KOPT-K1 (cell line): ENCODE data around the gene CLTCL1.
A peak's percentile ranks its signal among the peaks of the same experiment; 100 is the strongest.
"Not testable (repeated sequence)": the region's sequence is repeated elsewhere in the genome, so short reads cannot be mapped to it uniquely, and the experiment has no call there.

Experiments
- H3K27ac ChIP-seq: fragments of 200-600 bp; sonication (generic); 2 replicates; pipeline ENCODE4 v1.5.1; 2016; ENCODE audit warnings: antibody characterized with exemption, mild to moderate bottlenecking, low read depth, low read length; ENCODE audit not compliant: poor library complexity, severe bottlenecking
- H3K36me3 ChIP-seq: fragments of 200-600 bp; sonication (generic); 2 replicates; pipeline ENCODE4 v1.5.1; 2017; ENCODE audit warnings: antibody characterized with exemption, mild to moderate bottlenecking, low read length, moderate library complexity; ENCODE audit not compliant: insufficient read depth
- H3K9me3 ChIP-seq: fragments of 200-600 bp; sonication (generic); 2 replicates; pipeline ENCODE4 v1.5.1; 2017; ENCODE audit warnings: antibody characterized with exemption, low read length, mild to moderate bottlenecking; ENCODE audit not compliant: insufficient read depth, poor library complexity, severe bottlenecking

The CLTCL1 gene

DNA sequence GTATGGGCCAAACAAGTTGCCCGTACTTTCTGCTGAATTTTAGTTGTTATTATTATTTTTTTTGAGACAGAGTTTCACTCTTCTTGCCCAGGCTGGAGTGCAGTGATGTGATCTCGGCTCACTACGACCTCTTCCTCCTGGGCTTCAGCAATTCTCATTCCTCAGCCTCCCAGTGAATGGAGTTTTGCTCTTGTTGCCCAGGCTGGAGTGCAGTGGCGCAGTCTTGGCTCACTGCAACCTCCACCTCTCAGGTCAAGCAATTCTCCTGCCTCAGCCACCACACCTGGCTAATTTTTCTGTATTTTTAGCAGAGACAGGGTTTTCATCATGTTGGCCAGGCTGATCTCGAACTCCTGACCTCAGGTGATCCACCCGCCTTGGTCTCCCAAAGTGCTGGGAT is 15.0 kb upstream of the CLTCL1 start:
- not testable (repeated sequence) for H3K9me3 ChIP-seq, H3K36me3 ChIP-seq, H3K27ac ChIP-seq

DNA sequence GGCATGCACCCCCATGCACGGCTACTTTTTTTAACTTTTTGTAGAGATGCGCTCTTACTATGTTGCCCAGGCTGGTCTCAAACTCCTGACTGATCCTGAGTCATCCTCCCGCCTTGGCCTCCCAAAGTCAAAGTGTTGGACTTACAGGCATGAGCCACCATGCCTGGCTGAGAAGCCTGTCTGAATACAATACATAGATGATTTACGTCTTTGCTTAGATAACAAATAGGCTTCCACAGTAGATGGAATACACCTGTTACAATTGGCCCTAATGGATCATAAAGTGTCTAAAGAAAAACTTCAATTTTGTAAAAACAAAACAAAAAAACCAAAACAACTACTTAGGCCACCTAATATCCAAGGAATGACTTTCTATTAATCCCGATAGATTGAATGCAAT is 13.0 kb upstream of the CLTCL1 start:
- H3K9me3 ChIP-seq: no peaks in the 10 kb centered on the region
- H3K36me3 ChIP-seq: no peaks in the 10 kb centered on the region
- H3K27ac ChIP-seq: no peak overlapping the region

DNA sequence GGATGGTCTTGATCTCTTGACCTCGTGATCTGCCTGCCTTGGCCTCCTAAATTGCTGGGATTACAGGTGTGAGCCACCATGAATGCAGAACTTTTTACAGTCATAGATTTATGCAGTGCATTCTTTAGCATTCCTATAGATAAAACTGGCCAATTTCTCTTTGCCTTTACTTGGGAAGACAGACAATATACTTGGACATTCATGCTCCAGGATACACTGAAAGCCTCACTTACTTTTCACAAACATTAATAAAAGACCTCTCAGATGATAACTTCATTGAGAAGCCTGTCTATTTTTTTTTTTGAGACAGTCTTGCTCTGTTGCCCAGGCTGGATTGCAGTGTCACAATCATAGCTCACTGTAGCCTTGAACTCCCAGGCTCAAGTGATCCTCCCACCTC is 12.3 kb upstream of the CLTCL1 start:
- Histone ChIP-seq H3K9me3 (no peaks in the 10 kb centered on the region), H3K36me3 (no peaks in the 10 kb centered on the region), H3K27ac (no peak overlapping the region)

DNA sequence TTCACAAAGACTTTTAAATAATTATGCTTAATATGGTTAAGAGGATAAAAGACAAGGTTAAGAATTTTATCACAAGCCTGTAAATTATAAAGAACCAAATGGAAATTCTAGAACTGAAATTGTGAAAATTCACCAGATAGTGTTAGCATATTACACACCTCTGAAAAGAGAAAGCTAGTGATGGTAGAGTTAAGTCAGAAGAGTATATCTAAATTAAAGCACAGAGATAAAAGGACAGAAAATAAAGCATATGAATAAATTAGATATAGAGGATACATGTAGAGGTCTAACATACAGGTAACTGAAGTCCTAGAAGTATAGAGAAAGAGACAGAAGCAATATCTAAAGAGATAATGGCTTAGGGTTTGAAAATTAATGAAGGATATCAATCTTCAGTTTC is 4.2 kb upstream of the CLTCL1 start:
- H3K36me3 ChIP-seq: no peaks in the 10 kb centered on the region
- no peaks in the 10 kb centered on the region for H3K9me3 ChIP-seq
- no peak overlapping the region for H3K27ac ChIP-seq

DNA sequence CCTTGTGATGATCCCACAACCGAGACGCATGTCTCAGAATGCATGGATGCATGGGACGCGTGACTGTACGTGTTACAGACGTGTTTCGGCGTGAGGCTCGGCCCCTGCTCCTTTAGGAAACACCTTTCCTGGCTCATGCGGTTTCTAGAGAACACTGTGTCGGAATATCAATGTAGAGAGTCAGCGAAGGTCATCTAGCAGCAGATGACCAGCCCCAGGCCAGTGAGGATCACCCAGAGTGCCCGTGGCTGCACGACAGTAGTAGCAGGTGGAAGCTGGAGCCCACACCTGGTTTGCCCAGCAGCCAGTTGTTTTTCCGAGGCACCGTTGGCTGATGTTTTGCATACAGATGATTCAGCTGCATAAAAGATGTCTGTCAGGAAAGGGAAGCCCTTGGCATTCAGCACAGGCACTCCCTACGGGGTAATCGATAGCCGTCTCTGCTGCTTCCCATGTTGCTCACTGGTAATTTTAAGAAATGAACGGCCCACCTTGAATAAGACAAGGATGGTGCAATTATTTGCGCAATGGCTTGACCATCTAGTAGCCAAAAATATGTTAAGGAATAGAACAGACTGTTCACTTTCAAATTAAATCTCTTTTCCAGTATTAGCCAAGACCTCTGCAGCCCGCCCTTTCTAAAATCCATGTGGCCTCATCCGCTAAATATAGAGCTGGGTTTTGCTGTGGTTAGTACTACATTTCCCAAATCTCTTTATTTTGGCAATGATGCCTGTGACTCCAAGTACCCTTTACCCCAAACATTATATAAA is 1.1 kb upstream of the CLTCL1 start:
- H3K27ac ChIP-seq: peak overlapping the region; percentile 72
- no peaks in the 10 kb centered on the region for H3K9me3 ChIP-seq
- H3K36me3 ChIP-seq: no peaks in the 10 kb centered on the region

DNA sequence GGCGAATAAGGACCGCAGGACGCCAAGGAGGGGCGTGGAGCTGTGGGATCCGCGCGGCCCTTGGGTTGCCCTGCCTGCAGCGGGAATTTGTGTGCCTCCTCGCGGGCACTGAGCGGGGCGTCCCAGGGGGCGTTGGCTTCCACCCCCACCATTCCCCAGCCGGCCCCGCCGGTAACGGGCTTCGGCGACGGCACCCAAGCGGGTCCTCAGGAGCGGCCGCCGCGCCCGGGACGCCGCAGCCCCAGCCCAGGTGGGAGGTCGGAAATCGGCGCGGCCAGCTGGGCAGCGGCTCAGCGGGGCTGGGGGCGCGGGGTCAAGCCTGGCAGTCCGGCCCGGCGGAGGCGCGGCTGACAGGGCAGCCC is 320 bp downstream of the CLTCL1 start:
- Histone ChIP-seq H3K27ac (peak overlapping the region; percentile 47), H3K9me3 (no peaks in the 10 kb centered on the region)

DNA sequence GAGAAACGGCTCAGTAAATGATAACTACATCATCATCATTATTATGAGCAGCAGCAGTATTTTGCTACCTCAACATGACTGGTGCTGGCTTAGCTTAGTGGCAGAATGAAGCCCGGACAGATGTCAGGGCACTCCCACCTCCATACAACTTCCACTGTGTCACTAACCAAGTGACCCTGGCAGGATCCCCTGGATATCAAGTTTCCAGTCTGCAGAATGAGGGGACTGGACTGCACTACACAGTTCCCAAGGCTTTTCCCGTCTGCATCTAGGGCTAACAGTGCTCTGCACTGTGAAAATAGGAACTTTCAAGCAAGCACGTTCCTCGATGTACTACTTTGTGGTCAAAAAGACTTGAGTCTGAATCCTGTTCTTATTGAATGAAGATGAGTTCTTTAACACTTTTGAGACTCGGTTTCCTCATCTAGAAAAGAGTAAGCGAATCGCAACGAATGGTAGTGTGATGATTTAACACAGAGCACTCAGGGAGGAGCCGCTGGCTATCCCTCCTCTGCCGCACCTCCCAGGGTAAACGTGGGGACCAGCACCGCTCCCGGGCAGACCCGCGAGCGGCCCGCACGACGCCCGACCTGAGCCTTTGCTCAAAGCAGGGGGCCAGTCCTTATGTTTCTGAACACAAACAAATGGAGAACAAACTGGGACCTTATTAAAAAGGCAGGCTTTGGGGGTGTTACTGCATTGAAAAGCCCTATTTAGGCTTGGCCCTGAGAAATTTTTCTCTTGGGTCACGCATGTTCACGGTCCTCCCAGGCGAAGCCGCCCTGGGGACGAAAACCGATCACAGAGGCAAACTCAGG is 910 bp downstream of the CLTCL1 start:
- no peaks in the 10 kb centered on the region for H3K36me3 ChIP-seq
- no peak overlapping the region for H3K27ac ChIP-seq
- H3K9me3 ChIP-seq: no peaks in the 10 kb centered on the region

More for the DNA sequence above, 320 bp downstream of the CLTCL1 start:
- H3K36me3 ChIP-seq: no peaks in the 10 kb centered on the region

DNA sequence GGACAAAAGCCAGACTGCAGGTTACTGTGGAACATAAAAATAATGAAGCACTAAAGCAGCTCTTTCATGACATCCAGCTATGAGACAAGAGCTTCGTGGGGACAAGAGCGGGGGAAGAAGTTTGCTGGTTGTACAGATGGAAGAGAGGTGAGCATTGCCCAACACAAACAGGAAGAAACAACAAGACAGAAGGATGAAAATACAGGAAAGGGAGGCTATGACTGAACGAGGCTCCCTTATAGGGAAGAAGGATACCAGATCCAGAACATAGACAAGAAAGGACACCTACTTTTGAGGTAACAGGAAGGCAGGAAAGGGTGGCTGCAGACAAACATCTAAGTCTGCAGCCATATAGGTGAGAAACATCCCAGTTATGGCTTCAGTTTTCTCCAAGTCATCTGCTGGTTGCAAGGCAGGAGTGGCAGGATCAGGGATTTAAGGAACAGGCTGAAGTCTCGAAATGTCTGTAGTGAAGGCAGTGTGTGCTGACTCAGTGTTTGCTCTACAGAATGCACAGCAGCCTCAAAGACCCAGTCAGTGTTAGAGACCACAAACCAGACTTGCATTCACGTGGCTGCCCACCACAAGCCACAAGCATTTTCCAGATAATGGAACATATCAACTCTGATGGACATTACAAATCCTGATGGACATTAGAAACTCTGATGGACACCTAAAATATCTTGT is 1.9 kb downstream of the CLTCL1 start:
- Histone ChIP-seq H3K36me3 (no peaks in the 10 kb centered on the region), H3K9me3 (no peaks in the 10 kb centered on the region), H3K27ac (no peak overlapping the region)

DNA sequence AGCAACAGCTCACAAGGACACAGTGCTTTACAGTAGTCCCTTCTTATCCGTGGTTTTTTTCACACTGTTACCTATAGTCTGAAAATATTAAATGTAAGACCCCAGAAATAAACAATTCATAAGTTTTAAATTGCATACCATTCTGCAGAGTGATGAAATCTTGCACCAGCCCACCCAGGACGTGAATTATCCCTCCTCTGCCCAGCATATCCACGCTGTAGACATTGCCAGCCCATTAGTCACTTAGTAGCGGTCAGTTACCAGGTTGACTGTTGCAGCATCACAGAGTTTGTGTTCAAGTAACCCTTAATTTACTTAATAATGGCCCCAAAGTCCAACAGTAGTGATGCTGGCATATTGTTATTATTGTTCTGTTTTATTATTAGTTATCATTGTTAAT is 3.6 kb downstream of the CLTCL1 start:
- Histone ChIP-seq H3K9me3 (no peaks in the 10 kb centered on the region), H3K36me3 (no peaks in the 10 kb centered on the region), H3K27ac (no peak overlapping the region)

DNA sequence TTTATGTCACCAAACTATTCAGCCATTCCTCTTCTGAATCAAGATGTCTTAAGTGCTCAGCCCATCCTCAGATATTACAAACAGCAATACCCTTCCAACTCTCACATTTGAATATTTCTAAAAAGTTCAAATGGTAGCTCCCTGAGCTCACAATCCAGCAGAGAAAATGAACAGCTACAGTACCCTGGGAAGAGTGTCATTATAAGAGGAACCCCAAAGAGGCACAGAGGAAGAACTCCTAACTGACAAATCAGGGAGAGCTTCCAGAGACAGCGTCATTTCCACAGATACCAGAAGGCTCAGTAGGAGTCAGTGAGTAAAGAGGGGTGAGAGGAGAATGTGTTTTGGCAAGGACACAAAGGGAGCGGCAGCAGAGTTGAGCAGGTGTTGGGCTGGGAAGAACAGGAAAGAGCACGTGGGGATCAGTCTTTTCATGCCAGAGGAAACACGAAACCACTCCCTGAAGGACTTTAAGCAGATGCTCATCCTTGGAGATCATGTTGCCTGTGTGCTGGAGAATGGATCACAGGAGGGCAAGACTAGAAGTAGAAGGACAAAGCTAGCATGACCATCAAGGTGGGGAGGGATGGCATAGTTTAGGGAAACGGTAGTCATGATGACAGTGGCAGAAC is 4.3 kb downstream of the CLTCL1 start:
- Histone ChIP-seq H3K27ac (no peak overlapping the region), H3K9me3 (no peaks in the 10 kb centered on the region), H3K36me3 (no peaks in the 10 kb centered on the region)

DNA sequence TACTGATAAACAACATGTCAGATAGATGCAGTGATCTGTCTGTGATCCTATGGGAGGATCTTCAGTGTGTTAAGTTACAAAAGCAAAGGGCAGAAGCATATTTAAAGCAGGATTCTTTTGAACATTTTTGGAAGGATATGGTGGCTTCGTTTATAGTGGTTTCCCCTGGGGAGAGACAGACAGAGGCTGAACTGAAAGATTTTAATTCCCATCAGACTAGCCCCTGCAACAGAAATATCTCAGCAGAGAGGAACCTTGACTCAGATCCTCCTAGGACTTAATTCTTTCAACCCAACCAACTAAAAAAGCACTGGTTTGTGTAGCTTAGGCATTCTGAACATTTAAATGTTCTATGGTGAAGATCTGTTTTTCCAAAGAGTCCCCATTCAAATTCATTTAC is 5.7 kb downstream of the CLTCL1 start:
- no peaks in the 10 kb centered on the region for H3K36me3 ChIP-seq
- no peak overlapping the region for H3K27ac ChIP-seq

DNA sequence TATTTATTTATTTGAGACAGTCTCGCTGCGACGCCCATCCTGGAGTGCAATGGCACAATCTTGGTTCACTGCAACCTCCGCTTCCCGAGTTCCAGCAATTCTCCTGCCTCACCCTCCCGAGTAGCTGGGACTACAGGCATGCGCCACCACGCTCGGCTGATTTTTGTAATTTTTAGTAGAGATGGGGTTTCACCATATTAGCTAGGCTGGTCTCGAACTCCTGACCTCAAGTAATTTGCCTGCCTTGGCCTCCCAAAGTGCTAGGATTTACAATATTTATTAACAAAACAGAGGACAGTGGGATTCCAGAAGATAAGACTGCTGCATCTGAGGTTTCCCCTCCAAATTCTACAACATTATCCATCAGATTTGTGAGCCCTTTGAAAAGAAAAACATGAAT is 12.4 kb downstream of the CLTCL1 start:
- H3K36me3 ChIP-seq, H3K27ac ChIP-seq, H3K9me3 ChIP-seq: not testable (repeated sequence)

More for the DNA sequence above, 5.7 kb downstream of the CLTCL1 start:
- H3K9me3 ChIP-seq: no peaks in the 10 kb centered on the region

DNA sequence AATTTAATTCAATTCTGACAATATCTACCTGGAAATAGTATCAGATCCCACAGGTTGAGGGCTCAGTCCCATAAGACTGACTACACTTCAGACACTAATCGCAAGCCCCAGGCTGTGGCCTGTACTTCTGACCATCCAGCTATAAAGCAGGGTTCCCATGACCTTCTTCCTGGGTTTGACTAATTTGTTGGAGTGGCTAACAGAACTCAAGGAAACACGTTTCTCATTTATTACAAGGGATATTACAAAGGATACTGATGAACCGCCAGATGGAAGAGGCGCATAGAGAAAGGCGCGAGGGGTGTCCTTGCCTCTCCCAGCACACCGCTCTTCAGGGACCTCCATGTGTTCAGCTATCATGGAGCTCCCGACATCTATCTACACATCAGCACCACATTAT is 13.7 kb downstream of the CLTCL1 start:
- Histone ChIP-seq H3K9me3 (no peaks in the 10 kb centered on the region), H3K27ac (no peak overlapping the region), H3K36me3 (no peaks in the 10 kb centered on the region)

DNA sequence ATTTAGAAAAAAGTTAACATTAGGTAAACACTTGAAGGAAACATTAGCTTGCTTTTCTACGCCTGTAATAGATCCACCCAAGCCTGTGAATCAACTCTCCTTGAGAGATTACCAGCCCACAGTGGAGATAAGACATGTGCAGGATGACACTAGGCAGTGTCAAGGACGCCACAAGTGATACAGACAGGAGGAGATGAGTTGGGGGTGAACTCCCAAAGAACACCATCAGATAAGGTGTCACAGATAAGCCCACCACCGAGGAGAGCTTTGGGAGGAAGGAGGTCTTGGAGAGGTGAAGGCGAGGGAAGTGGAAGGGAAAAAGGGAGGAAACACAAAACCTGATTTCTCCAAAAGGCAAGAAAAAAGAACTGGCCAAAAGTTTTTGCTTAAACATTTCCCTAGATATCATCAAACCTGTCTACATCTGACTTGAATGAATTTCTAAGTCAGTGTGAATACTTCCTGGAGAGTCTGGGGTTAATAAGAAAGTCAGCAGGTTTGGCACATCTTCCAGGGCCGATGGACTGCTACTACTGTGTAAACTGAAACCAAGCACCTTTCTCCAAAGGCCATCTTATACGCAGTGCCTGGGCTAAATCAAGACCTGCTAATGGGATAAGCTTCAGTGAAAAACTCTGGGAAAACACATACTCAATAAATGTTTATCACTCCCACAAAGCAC is 15.5 kb downstream of the CLTCL1 start:
- no peaks in the 10 kb centered on the region for H3K36me3 ChIP-seq
- H3K27ac ChIP-seq: no peak overlapping the region
- H3K9me3 ChIP-seq: no peaks in the 10 kb centered on the region

DNA sequence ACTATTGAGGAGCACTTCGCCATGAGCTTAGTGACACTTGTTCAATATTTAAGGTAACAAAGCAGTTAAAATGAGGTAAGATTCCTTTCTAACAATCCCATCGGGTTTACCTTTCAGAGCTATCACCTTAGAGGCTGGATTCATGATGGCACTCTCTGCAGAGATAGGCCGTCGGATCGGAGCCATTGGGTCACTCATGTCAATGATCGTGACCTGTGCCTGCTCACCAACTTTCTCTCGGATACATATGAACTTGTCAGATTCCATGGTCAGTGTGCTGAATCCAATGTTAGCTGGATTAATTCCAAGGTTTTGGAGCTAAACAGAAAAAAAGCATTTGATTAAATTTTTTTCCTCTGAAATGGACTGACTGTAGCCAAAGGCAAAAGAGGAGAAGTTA is 16.0 kb downstream of the CLTCL1 start:
- Histone ChIP-seq H3K36me3 (no peaks in the 10 kb centered on the region), H3K27ac (no peak overlapping the region), H3K9me3 (no peaks in the 10 kb centered on the region)
